Fibroblast of villous mesenchyme (primary cell): ENCODE results near the gene KRT31. TPM values are rescaled to one million over a fixed set of nuclear protein-coding genes. Genes with fewer than 3 reads are reported as not detected.
"Not testable (repeated sequence)": the region's sequence is repeated elsewhere in the genome, so short reads cannot be mapped to it uniquely, and the experiment has no call there.

Experiments
- DNase-seq: peaks from one replicate; pipeline ENCODE4 v3.0.0-alpha.2; 2010; ENCODE audit warnings: low read depth
- H3K4me3 ChIP-seq: 2 replicates; pipeline ENCODE4 v1.5.1; 2011; ENCODE audit warnings: low read depth, mild to moderate bottlenecking, low read length
- CTCF ChIP-seq: IDR thresholded peaks from 2 replicates; pipeline ENCODE4 v1.5.1; 2012; ENCODE audit warnings: low read depth, mild to moderate bottlenecking, low read length; ENCODE audit not compliant: insufficient read depth
- total RNA-seq: library from RNA; depleted of rRNA; stranded (reverse); fragments of >200 nt; gene quantifications from 2 replicates; pipeline ENCODE4 v1.2.3, GENCODE V29; 2012

The KRT31 gene
- total RNA-seq, 1 donor, result not detected

- no peak for TF ChIP-seq CTCF
Observed at GRCh38 chr17:41347869-41348760, 49.3 kb downstream of the KRT31 start.

GRCh38 chr17:41346421-41346820 lies 51.0 kb downstream of the KRT31 start:
- not testable (repeated sequence) for DNase-seq

More at GRCh38 chr17:41347869-41348760, 49.3 kb downstream of the KRT31 start:
- no peak for DNase-seq
- no peak overlapping the region for H3K4me3 ChIP-seq

GRCh38 chr17:41345992-41346391 lies 51.4 kb downstream of the KRT31 start:
- no peak overlapping the region for H3K4me3 ChIP-seq
- DNase-seq, result no peak
- TF ChIP-seq CTCF, result no peak

More at GRCh38 chr17:41346421-41346820, 51.0 kb downstream of the KRT31 start:
- not testable (repeated sequence) for H3K4me3 ChIP-seq

Other genes starting within 250 kb of the KRT31 start
- not detected in 2 replicates for gene KRTAP4-5, start 247.8 kb downstream of the KRT31 start, total RNA-seq
- gene KRTAP4-4, start 236.9 kb downstream of the KRT31 start, total RNA-seq, result not detected in 2 replicates
- gene KRTAP4-3, start 229.4 kb downstream of the KRT31 start, total RNA-seq, result not detected in 2 replicates
- not detected in 2 replicates for gene KRTAP4-2, start 219.4 kb downstream of the KRT31 start, total RNA-seq
- not detected in 2 replicates for gene KRTAP4-1, start 212.7 kb downstream of the KRT31 start, total RNA-seq
- gene KRTAP9-1, start 207.7 kb downstream of the KRT31 start, total RNA-seq, result not detected in 2 replicates
- not detected in 2 replicates for gene KRTAP9-2, start 171.0 kb downstream of the KRT31 start, total RNA-seq
- not detected in 2 replicates for gene KRTAP9-3, start 165.2 kb downstream of the KRT31 start, total RNA-seq
- gene KRTAP9-8, start 159.6 kb downstream of the KRT31 start, total RNA-seq, result not detected in 2 replicates
- not detected in 2 replicates for gene KRTAP9-4, start 147.9 kb downstream of the KRT31 start, total RNA-seq
- not detected in 2 replicates for gene KRTAP9-9, start 142.2 kb downstream of the KRT31 start, total RNA-seq
- not detected in 2 replicates for gene KRTAP9-6, start 132.2 kb downstream of the KRT31 start, total RNA-seq
- not detected in 2 replicates for gene KRTAP9-7, start 121.9 kb downstream of the KRT31 start, total RNA-seq
- not detected in 2 replicates for gene KRTAP29-1, start 94.8 kb downstream of the KRT31 start, total RNA-seq
- gene KRTAP16-1, start 88.3 kb downstream of the KRT31 start, total RNA-seq, result not detected in 2 replicates
- gene KRTAP17-1, start 81.9 kb downstream of the KRT31 start, total RNA-seq, result not detected in 2 replicates
- gene KRT33A, start 46.8 kb downstream of the KRT31 start, total RNA-seq, result not detected in 2 replicates
- under 0.01 and 0.32 TPM in 2 replicates for gene KRT33B, start 27.8 kb downstream of the KRT31 start, total RNA-seq
- gene KRT34, start 15.3 kb downstream of the KRT31 start, total RNA-seq, result 26.7 and 28.9 TPM in 2 replicates
- gene KRT37, start 27.0 kb upstream of the KRT31 start, total RNA-seq, result not detected in 2 replicates
- gene KRT38, start 43.4 kb upstream of the KRT31 start, total RNA-seq, result under 0.01 TPM in 1 of 2 replicates, not detected in the other
- gene KRT32, start 69.8 kb upstream of the KRT31 start, total RNA-seq, result not detected in 2 replicates
- not detected in 2 replicates for gene KRT35, start 83.5 kb upstream of the KRT31 start, total RNA-seq
- gene KRT36, start 92.3 kb upstream of the KRT31 start, total RNA-seq, result under 0.01 TPM in 2 replicates
- gene KRT13, start 108.0 kb upstream of the KRT31 start, total RNA-seq, result not detected in 2 replicates
- gene KRT15, start 121.3 kb upstream of the KRT31 start, total RNA-seq, result 0.43 and 1.3 TPM in 2 replicates
- 579 and 604 TPM in 2 replicates for gene KRT19, start 130.7 kb upstream of the KRT31 start, total RNA-seq
- gene KRT9, start 174.5 kb upstream of the KRT31 start, total RNA-seq, result not detected in 2 replicates
- not detected in 2 replicates for gene KRT14, start 189.3 kb upstream of the KRT31 start, total RNA-seq
- not detected in 2 replicates for gene KRT16, start 215.2 kb upstream of the KRT31 start, total RNA-seq
- 6.1 and 14.7 TPM in 2 replicates for gene KRT17, start 227.0 kb upstream of the KRT31 start, total RNA-seq